ENCODE results near the gene PROZ.
A peak's percentile ranks its signal among the peaks of the same experiment; 100 is the strongest.

PROZ gene

GRCh38 chr13:113147206-113147605 lies 11.2 kb upstream of the PROZ start:
- Histone ChIP-seq H3K36me3 (ENCODE audit: control insufficient read depth, insufficient read depth, low read length) (no peaks in the 10 kb centered on the region), H3K4me3 (ENCODE audit: low read depth, low read length) (no peak overlapping the region), H3K9me3 (ENCODE audit: control insufficient read depth, insufficient read depth, low read length) (no peaks in the 10 kb centered on the region), H3K4me1 (ENCODE audit: control insufficient read depth, insufficient read depth, low read length) (no peaks in the 10 kb centered on the region), H3K9ac (ENCODE audit: low read depth, low read length) (no peak overlapping the region), H3K27me3 (ENCODE audit: control insufficient read depth, insufficient read depth, low read length) (peaks cover 5% of the 10 kb centered on the region)

GRCh38 chr13:113148407-113148806 lies 10.0 kb upstream of the PROZ start:
- Histone ChIP-seq H3K9me3 (ENCODE audit: control insufficient read depth, insufficient read depth, low read length) (no peaks in the 10 kb centered on the region), H3K4me1 (ENCODE audit: control insufficient read depth, insufficient read depth, low read length) (no peaks in the 10 kb centered on the region), H3K36me3 (ENCODE audit: control insufficient read depth, insufficient read depth, low read length) (no peaks in the 10 kb centered on the region), H3K27me3 (ENCODE audit: control insufficient read depth, insufficient read depth, low read length) (peaks cover 10% of the 10 kb centered on the region), H3K9ac (ENCODE audit: low read depth, low read length) (no peak overlapping the region), H3K4me3 (ENCODE audit: low read depth, low read length) (no peak overlapping the region)

- Histone ChIP-seq H3K36me3 (ENCODE audit: control insufficient read depth, insufficient read depth, low read length) (no peaks in the 10 kb centered on the region), H3K27me3 (ENCODE audit: control insufficient read depth, insufficient read depth, low read length) (peaks cover 10% of the 10 kb centered on the region), H3K9ac (ENCODE audit: low read depth, low read length) (no peak overlapping the region), H3K9me3 (ENCODE audit: control insufficient read depth, insufficient read depth, low read length) (no peaks in the 10 kb centered on the region), H3K4me1 (ENCODE audit: control insufficient read depth, insufficient read depth, low read length) (no peaks in the 10 kb centered on the region), H3K4me3 (ENCODE audit: low read depth, low read length) (no peak overlapping the region)
Measured at GRCh38 chr13:113148940-113149503, 9.4 kb upstream of the PROZ start.

- Histone ChIP-seq H3K4me1 (ENCODE audit: control insufficient read depth, insufficient read depth, low read length) (peaks cover 4% of the 10 kb centered on the region), H3K4me3 (ENCODE audit: low read depth, low read length) (no peak overlapping the region), H3K27me3 (ENCODE audit: control insufficient read depth, insufficient read depth, low read length) (peaks cover 10% of the 10 kb centered on the region), H3K36me3 (ENCODE audit: control insufficient read depth, insufficient read depth, low read length) (no peaks in the 10 kb centered on the region), H3K9me3 (ENCODE audit: control insufficient read depth, insufficient read depth, low read length) (no peaks in the 10 kb centered on the region), H3K9ac (ENCODE audit: low read depth, low read length) (no peak overlapping the region)
Measured at GRCh38 chr13:113149711-113150549, 8.5 kb upstream of the PROZ start.

- peaks cover 10% of the 10 kb centered on the region for H3K27me3 ChIP-seq (ENCODE audit: control insufficient read depth, insufficient read depth, low read length)
- no peak overlapping the region for H3K9ac ChIP-seq (ENCODE audit: low read depth, low read length)
- peaks cover 4% of the 10 kb centered on the region for H3K4me1 ChIP-seq (ENCODE audit: control insufficient read depth, insufficient read depth, low read length)
- no peaks in the 10 kb centered on the region for H3K36me3 ChIP-seq (ENCODE audit: control insufficient read depth, insufficient read depth, low read length)
- no peak overlapping the region for H3K4me3 ChIP-seq (ENCODE audit: low read depth, low read length)
- H3K9me3 ChIP-seq (ENCODE audit: control insufficient read depth, insufficient read depth, low read length) = no peaks in the 10 kb centered on the region
Measured at GRCh38 chr13:113150550-113151365, 7.7 kb upstream of the PROZ start.

- H3K9me3 ChIP-seq (ENCODE audit: control insufficient read depth, insufficient read depth, low read length) = no peaks in the 10 kb centered on the region
- no peak overlapping the region for H3K4me3 ChIP-seq (ENCODE audit: low read depth, low read length)
- H3K9ac ChIP-seq (ENCODE audit: low read depth, low read length) = no peak overlapping the region
Measured at GRCh38 chr13:113151745-113152690, 6.4 kb upstream of the PROZ start.

GRCh38 chr13:113152691-113152983 lies 5.8 kb upstream of the PROZ start:
- peak overlapping the region; percentile 65 for H3K9ac ChIP-seq (ENCODE audit: low read depth, low read length)
- H3K4me3 ChIP-seq (ENCODE audit: low read depth, low read length) = peak overlapping the region; percentile 53
- peaks cover 4% of the 10 kb centered on the region for H3K4me1 ChIP-seq (ENCODE audit: control insufficient read depth, insufficient read depth, low read length)
- peaks cover 10% of the 10 kb centered on the region for H3K27me3 ChIP-seq (ENCODE audit: control insufficient read depth, insufficient read depth, low read length)
- H3K9me3 ChIP-seq (ENCODE audit: control insufficient read depth, insufficient read depth, low read length) = no peaks in the 10 kb centered on the region
- no peaks in the 10 kb centered on the region for H3K36me3 ChIP-seq (ENCODE audit: control insufficient read depth, insufficient read depth, low read length)

More at GRCh38 chr13:113151745-113152690, 6.4 kb upstream of the PROZ start:
- Histone ChIP-seq H3K36me3 (ENCODE audit: control insufficient read depth, insufficient read depth, low read length) (no peaks in the 10 kb centered on the region), H3K4me1 (ENCODE audit: control insufficient read depth, insufficient read depth, low read length) (peaks cover 4% of the 10 kb centered on the region), H3K27me3 (ENCODE audit: control insufficient read depth, insufficient read depth, low read length) (peaks cover 10% of the 10 kb centered on the region)

- no peaks in the 10 kb centered on the region for H3K9me3 ChIP-seq (ENCODE audit: control insufficient read depth, insufficient read depth, low read length)
- peaks cover 5% of the 10 kb centered on the region for H3K4me1 ChIP-seq (ENCODE audit: control insufficient read depth, insufficient read depth, low read length)
- H3K36me3 ChIP-seq (ENCODE audit: control insufficient read depth, insufficient read depth, low read length) = no peaks in the 10 kb centered on the region
- peak overlapping the region; percentile 65 for H3K9ac ChIP-seq (ENCODE audit: low read depth, low read length)
- peaks cover 10% of the 10 kb centered on the region for H3K27me3 ChIP-seq (ENCODE audit: control insufficient read depth, insufficient read depth, low read length)
- peak overlapping the region; percentile 53 for H3K4me3 ChIP-seq (ENCODE audit: low read depth, low read length)
Measured at GRCh38 chr13:113152984-113153809, 5.3 kb upstream of the PROZ start.

- no peaks in the 10 kb centered on the region for H3K9me3 ChIP-seq (ENCODE audit: control insufficient read depth, insufficient read depth, low read length)
- H3K27me3 ChIP-seq (ENCODE audit: control insufficient read depth, insufficient read depth, low read length) = peaks cover 10% of the 10 kb centered on the region
- H3K4me3 ChIP-seq (ENCODE audit: low read depth, low read length) = peak overlapping the region; percentile 53
- peaks cover 9% of the 10 kb centered on the region for H3K4me1 ChIP-seq (ENCODE audit: control insufficient read depth, insufficient read depth, low read length)
- no peak overlapping the region for H3K9ac ChIP-seq (ENCODE audit: low read depth, low read length)
- H3K36me3 ChIP-seq (ENCODE audit: control insufficient read depth, insufficient read depth, low read length) = no peaks in the 10 kb centered on the region
Measured at GRCh38 chr13:113153810-113154748, 4.4 kb upstream of the PROZ start.

- Histone ChIP-seq H3K9me3 (ENCODE audit: control insufficient read depth, insufficient read depth, low read length) (no peaks in the 10 kb centered on the region), H3K9ac (ENCODE audit: low read depth, low read length) (no peak overlapping the region), H3K36me3 (ENCODE audit: control insufficient read depth, insufficient read depth, low read length) (no peaks in the 10 kb centered on the region), H3K27me3 (ENCODE audit: control insufficient read depth, insufficient read depth, low read length) (peaks cover 10% of the 10 kb centered on the region), H3K4me3 (ENCODE audit: low read depth, low read length) (no peak overlapping the region), H3K4me1 (ENCODE audit: control insufficient read depth, insufficient read depth, low read length) (peaks cover 9% of the 10 kb centered on the region)
Measured at GRCh38 chr13:113155201-113155600, 3.2 kb upstream of the PROZ start.

Data from iPS-15b (cell line).